ENCODE results near the gene MED16.
"Not testable (repeated sequence)": the region's sequence is repeated elsewhere in the genome, so short reads cannot be mapped to it uniquely, and the experiment has no call there.

DNA sequence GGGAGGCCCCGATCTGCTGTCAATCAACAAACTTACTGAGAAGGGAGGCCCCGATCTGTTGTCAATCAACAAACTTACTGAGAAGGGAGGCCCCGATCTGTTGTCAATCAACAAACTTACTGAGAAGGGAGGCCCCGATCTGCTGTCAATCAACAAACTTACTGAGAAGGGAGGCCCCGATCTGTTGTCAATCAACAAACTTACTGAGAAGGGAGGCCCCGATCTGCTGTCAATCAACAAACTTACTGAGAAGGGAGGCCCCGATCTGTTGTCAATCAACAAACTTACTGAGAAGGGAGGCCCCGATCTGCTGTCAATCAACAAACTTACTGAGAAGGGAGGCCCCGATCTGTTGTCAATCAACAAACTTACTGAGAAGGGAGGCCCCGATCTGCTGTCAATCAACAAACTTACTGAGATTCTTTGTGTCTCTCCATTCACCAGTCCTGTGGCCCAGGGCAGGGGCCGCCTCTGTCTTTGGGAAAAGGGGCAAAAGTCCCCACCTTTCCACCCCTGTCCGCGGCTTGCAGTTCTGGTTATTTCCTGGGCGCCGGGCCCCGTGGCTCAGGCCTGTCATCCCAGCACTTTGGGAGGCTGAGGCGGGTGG lies 39.3 kb downstream of the MED16 start:
- TF ChIP-seq, protein P1, sequence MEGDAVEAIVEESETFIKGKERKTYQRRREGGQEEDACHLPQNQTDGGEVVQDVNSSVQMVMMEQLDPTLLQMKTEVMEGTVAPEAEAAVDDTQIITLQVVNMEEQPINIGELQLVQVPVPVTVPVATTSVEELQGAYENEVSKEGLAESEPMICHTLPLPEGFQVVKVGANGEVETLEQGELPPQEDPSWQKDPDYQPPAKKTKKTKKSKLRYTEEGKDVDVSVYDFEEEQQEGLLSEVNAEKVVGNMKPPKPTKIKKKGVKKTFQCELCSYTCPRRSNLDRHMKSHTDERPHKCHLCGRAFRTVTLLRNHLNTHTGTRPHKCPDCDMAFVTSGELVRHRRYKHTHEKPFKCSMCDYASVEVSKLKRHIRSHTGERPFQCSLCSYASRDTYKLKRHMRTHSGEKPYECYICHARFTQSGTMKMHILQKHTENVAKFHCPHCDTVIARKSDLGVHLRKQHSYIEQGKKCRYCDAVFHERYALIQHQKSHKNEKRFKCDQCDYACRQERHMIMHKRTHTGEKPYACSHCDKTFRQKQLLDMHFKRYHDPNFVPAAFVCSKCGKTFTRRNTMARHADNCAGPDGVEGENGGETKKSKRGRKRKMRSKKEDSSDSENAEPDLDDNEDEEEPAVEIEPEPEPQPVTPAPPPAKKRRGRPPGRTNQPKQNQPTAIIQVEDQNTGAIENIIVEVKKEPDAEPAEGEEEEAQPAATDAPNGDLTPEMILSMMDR (IDR thresholded peaks at IDR 0.05), result not testable (repeated sequence)
- not testable (repeated sequence) for TF ChIP-seq POLR2A, POLR2AphosphoS5, EP300 (IDR thresholded peaks at IDR 0.05)

All from suprapubic skin (tissue), 4 donors.